Activated naive CD4-positive, alpha-beta T cell treated with Interleukin-2 at 50 U/mL for 16 hours (primary cell): ENCODE data around the gene CCDC81.
"Not testable (repeated sequence)": the region's sequence is repeated elsewhere in the genome, so short reads cannot be mapped to it uniquely, and the experiment has no call there.

Experiments
- DNase-seq: peaks from one replicate; pipeline ENCODE4 v3.0.0-alpha.2; 2020

CCDC81 gene

GRCh38 chr11:86374586-86374985, at the start of gene CCDC81:
TSS of gene CCDC81 (plus strand) at chr11:86374887. CDS start at chr11:86375164, 277 bp downstream.
- no peak for DNase-seq

GRCh38 chr11:86335131-86335767, 39.4 kb upstream of the CCDC81 start:
- DNase-seq = no peak

- no peak for DNase-seq
These were observed 37.5 kb upstream of the CCDC81 start for GRCh38 chr11:86337227-86337626.

GRCh38 chr11:86341382-86341781, 33.3 kb upstream of the CCDC81 start:
- no peak for DNase-seq

GRCh38 chr11:86346513-86346912, 28.2 kb upstream of the CCDC81 start:
- DNase-seq = no peak

GRCh38 chr11:86355256-86355655, 19.4 kb upstream of the CCDC81 start:
- no peak for DNase-seq

- DNase-seq = not testable (repeated sequence)
These were observed 17.3 kb upstream of the CCDC81 start for GRCh38 chr11:86357412-86357811.

GRCh38 chr11:86358720-86359119, 16.0 kb upstream of the CCDC81 start:
- no peak for DNase-seq

GRCh38 chr11:86360775-86361395, 13.8 kb upstream of the CCDC81 start:
- DNase-seq = no peak

GRCh38 chr11:86363424-86363823, 11.3 kb upstream of the CCDC81 start:
- no peak for DNase-seq

- DNase-seq = no peak
These were observed 9.1 kb upstream of the CCDC81 start for GRCh38 chr11:86365546-86365945.

GRCh38 chr11:86369668-86370067, 5.0 kb upstream of the CCDC81 start:
- DNase-seq = no peak

GRCh38 chr11:86370171-86370570, 4.5 kb upstream of the CCDC81 start:
- DNase-seq = no peak

GRCh38 chr11:86370922-86371594, 3.6 kb upstream of the CCDC81 start:
- no peak for DNase-seq

- no peak for DNase-seq
These were observed 2.6 kb upstream of the CCDC81 start for GRCh38 chr11:86372041-86372440.

GRCh38 chr11:86372586-86372985, 2.1 kb upstream of the CCDC81 start:
- DNase-seq = no peak

- no peak for DNase-seq
These were observed 618 bp upstream of the CCDC81 start for GRCh38 chr11:86374069-86374468.

GRCh38 chr11:86377972-86378371, 3.3 kb downstream of the CCDC81 start:
- no peak for DNase-seq

- DNase-seq = no peak
These were observed 5.8 kb downstream of the CCDC81 start for GRCh38 chr11:86380295-86381059.

GRCh38 chr11:86383041-86383955, 8.6 kb downstream of the CCDC81 start:
- DNase-seq = no peak

- DNase-seq = no peak
These were observed 11.6 kb downstream of the CCDC81 start for GRCh38 chr11:86386283-86386682.

GRCh38 chr11:86386746-86387145, 12.1 kb downstream of the CCDC81 start:
- DNase-seq = no peak
